Measurements from ENCODE around the gene BCR. TPM values are rescaled to one million over a fixed set of nuclear protein-coding genes. Genes with fewer than 3 reads are reported as not detected.
A peak's percentile ranks its signal among the peaks of the same experiment; 100 is the strongest.

BCR gene
- total RNA-seq, 1 experiment from 2014 or later: 28.1 TPM

DNA sequence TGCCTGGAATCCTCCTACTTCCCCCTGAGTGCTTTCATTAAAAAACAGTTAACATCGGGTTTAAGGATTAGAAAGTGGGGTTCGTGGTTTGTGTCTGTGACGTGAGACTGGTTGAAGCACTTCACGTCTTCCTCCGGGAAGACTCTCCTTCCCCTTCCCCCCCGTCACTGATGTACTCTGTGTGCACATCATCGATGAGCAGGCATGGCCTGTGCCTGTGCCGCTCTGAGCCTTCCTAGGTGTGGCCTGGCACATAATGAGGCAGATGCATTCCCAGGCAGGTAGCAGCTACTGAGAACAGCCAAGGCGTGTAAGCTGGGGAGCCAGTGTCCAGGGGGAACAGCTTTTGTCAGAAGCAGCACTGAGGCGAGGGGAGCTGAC is 93.8 kb downstream of the BCR start:
- DNase-seq (ENCODE audit: low spot score): no peak

DNA sequence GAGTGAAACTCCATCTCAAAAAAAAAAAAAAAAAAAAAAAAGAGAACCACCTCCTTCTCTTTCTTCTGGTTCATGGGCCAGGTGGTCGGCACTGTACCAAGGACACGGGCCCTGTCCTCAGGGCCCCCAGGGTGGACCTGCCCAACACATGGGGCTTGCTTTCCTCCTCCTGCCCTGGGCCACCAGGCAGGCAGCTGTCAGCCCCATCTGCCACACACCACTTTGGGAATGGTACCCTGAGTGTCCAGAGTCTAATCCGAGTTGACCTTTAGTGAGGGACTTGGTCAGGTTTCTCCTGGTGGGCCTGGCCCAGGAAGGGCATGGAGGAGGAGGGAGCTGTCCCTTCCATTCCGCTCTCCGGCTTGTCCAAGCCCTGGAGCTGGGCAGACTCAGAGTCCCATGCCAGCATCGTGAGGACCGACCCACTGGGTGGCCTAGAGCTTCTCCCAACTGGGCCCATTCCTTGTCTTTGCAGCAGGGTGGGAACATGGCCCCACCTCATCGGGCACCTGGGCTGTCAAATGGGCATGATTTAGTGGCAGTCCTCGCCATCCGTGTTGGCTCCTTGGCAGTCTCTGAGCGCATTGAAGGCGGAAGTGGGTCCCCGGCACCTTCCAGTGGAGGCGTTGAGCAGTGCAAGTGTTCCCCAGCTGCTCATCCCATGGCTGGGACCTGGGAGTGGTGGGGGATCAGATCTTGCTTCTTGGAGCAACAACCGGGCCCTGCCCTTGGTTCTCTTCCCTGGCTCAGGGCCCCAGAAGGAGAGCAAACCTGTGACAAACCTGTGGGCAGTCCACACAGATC is 94.8 kb downstream of the BCR start:
- no peak for DNase-seq (ENCODE audit: low spot score)

DNA sequence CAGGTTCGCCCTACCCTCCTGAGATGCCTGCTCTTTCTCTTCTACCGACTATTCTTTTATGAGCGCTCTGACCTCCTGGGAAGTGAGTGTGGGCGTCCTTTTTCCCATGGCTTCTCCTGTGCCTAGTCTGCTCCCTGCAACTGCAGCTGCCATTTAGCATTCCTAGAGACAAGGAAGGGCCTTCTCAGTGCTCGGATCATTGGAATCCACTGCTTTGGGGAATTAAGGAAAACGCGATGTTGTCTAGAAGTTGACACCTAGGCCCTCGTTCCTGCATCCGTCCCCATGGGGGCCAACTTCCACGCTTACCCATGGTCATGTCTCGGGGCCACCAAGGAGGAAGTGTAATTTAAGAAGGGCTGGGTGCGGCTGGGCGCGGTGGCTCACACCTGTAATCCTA is 95.4 kb downstream of the BCR start:
- no peak for DNase-seq (ENCODE audit: low spot score)

DNA sequence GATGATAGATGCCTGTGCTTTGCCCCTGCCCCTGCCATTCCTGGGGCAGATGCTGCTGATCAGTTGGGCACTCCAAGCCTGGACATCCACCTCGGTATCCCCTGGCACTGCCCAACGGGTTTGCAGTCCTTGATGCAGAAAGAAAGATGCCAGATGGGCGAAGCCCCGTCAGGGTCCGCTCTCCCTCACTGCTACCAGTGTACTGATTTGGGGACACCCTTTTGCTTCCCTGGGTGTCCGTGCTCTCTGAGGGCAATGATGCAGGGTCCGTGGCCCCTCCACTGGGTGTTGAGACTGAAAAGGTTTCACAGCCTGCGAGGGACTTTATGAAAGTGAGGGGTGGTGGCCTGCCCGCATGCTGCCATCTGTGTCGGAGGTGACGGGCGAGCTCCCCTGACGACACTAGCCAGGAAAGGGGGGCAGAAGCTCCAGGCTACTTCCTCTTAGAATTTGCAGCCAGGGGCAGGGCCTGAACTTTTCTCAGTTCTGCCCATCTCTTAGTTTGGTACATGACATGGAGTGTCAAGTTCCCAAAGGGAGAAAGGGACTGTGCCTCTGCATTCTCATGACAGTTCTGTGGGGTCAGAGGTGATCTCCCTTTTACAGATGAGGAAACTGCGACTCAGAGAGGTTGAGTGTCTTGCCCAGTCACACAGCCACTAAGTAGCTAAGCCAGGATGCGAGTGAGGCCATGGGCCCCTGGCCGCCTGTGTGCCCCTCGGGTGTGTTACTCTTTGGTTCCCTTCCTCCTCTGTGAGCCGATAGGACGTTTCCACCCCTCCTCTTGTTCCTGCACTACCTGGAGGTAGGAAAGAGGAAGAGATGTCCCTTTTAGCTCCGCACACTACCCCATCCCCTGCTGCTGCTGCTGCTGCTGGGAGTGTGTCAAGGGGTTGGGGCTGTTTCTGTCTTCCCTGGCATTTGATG is 96.6 kb downstream of the BCR start:
- DNase-seq (ENCODE audit: low spot score): no peak

DNA sequence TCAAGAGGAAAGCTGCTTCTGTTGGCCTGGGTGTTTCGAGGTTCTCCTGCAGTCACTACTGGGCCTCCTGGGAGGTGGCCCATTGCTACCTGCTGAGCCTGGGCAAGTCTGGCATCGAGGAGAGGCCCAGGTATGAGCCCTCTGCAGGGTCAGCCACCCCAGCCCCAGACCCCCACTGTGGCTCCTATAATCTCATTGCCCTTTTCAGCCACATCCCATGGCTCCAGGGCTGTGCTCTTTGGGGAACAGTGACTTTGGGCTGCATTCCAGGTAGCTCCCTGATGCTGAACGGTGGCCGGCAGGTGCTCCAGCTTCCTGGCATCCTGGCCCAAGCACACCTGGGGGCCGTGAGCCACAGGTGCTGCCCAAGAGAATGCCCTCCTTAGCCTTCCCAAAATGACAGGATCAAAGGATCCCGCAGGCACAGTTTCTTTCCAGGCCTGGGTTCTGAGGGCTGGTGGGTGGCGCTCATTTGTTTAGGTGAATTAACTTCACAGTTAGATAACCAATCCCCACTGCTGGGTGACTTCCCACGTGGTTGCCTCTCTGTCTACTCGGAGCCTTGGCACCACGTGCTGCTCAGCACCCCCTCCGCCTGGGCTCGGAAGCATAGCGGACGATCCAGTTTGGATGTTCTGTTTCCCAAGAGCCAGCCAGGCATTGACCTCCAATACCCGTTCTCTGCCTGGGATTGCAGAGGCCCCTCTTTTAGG is 97.4 kb downstream of the BCR start:
- DNase-seq (ENCODE audit: low spot score): no peak

DNA sequence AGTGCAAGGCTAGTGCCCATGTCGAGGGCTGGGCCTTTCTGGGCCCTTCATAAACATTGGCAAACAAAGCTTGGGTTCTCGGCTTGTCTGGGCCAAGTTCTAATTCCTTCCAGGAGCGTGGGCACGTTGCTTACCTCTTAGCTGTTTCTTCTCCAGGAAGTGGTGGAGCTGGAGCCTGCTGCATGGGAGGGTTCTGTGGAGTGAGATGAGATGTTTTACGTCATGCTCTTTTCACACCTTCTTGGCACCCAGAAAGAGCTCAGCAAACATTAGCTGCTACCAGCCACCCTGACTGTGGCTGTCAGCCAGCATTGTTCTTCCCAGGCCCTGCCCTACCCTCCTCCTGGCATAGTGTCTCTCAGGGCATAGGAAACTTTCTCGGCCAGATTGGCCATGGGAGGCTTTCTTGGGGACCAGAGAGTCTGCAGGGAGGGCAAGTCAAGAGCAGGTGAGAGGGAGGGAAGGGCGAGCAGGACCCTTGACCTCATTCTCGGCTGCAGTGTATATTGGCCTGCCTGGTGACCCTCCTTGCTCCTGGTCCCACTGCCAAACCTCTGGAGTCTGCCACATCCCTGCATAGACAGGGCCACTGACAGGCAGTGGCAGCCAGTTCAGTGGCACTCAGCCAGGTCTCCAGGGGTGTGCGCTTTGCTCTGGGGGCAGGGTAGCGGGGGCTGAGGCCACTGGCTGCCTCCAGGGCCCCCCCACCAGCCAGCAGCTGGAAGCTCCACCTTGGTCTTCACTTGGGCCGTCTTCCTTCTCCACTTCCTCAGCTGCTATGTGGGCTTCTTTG is 98.8 kb downstream of the BCR start:
- no peak for DNase-seq (ENCODE audit: low spot score)

DNA sequence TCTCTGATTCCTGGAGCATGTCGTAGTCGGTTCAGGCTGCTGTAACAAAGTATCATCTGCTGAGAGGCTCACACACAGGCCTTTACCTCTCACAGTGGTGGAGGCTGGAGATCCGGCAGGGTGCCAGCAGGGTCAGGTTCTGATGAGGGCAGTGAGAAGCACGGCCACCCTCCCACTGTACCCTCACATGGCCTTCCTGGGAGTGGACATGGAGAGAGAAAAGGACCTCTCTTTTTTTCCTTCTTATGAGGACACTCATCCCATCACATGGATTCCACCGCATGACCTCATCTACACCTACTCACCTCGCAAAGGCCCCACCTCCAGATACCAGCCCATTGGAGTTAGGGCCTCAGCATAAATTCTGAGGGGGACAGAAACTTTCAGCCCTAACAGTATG is 99.5 kb downstream of the BCR start:
- DNase-seq (ENCODE audit: low spot score): no peak

DNA sequence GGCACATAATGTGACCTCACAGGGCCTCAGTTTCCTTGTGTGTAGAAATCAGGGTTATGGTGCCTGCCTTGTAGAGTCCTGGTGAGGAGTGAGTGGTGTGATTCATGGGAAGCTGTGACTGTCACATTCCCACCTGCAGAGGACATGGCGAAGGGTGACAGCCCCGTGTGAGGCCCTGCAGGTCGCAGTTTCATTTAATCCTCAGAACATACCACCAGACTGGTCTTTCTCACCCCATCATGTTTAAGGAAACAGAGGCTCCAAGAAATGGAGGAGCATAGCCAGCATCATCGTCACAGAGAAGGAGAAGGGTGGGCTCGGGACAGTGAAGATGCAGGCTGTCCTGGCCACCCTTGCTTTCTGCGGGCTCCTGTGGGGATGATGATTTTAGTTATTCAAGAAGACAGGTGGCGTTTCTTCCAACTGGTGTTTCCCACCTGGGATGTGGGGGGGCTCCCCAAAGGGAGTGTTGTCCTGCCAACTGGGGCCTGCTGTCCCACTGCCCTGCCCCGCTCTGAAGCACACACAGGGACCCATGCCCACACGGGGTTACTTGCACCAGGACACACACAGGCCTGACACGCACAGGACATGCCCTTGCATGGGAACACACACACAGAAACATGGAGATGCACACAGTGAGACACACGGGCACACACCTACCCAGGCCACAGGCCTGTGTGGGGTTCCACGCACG is 100.2 kb downstream of the BCR start:
- DNase-seq (ENCODE audit: low spot score): no peak

DNA sequence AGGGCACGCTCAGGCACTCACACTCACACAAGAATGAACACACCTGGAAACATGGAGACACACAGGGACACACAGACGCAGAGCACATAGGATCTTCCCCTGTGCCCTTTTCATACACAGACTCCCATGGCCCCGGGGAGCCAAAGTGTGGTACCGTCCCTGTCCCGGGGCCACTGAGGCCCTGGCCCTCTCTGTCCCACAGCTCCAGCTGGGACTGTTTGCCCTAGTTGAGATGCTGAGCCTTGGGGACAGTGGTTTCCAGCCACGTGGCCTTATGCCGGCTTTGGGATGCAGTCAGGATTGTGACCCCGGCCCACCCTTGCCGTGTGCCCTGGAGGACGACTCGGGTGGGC is 100.7 kb downstream of the BCR start:
- no peak for DNase-seq (ENCODE audit: low spot score)

DNA sequence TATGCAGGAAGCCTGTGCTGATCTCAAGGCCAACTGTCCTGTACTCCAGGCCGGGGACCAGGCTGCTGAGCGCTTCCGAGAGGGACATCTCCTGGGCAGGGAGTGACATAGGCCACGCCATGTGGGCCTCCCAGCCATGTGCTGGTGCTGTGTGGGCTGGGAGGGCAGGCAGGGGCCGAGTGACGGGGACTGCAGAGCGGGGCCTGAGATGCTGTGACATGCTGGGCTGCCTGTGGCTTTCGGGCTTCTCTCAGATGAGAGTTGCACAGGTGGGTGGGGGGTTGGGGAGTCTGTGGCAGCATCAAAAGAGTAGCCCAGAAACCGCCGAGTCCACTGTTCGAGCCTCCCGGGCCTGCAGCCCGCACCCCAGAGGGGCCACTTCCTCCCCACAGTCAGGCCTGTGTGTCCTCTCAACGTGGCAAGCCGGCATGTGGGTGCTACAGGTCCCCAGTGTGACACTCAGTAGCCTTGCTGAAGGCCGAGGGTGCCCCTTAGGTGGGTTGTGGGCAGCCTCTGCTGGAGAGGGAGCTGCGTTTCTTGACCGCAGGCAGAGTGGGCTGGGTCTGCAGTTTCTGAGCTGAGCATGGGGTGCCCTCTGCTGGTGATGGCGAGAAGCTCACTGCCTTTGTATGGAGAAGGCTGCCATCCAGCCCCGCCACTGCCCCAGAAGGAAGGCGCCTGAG is 101.2 kb downstream of the BCR start:
- peak; percentile 73 for DNase-seq (ENCODE audit: low spot score)

DNA sequence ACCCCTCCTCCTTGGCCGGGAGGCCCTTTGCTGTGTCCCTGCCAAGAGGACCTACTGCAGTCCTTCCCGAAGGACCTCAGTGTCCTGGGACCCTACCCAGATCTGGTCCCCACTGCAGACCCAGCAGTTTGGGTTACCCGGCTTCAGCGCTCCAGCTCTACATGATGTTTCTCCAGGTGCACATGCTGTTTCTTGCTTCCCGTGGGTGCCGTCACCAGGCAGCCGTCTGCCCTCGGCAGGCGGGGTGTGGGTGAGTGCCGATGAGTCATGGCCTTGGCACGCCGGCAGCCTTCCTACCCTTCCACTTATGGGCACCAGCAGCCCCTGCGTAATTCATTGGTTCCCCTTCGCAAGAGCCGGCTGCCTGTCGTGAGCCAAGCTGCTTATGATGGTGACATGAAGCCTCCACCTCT is 101.8 kb downstream of the BCR start:
- peak; percentile 91 for DNase-seq (ENCODE audit: low spot score)

DNA sequence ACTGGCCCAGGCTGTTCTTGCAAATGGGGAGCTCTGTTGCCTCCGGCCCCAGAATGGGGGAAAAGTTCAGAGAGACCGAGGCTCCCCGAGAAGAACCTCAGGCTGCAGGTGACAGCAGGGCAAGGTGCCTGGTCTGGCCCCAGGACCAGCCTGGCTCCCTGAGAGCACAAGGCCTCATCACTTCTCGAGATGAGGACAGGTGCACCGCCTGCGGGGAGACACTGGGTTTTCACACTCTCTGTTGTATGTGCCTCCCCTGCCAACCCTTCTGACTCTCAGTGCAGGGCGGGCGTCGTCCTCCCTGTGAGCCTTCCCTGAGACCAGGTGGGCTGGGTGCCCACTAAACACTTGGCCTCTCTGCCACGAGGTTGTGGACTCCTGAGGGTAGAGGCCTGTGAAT is 102.2 kb downstream of the BCR start:
- no peak for DNase-seq (ENCODE audit: low spot score)

DNA sequence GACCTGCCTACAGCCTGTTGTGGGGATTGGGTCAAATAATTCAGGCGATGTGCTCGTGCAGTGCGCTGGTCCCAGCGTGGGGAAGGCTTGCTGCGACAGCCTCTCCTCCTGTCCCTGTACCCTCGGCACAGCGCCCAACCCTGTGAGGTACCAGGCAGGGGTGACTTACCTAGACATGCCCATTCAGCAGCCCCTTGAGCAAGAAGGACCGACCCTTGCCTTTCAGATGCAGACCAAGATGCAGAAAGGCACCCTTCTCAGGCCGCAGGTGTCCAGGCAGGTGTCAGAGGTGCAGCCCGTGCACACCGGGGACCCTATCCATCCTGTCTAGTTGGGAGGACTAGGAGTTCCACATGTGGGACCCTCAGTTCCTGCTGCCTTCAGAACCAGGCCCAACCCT is 102.7 kb downstream of the BCR start:
- no peak for DNase-seq (ENCODE audit: low spot score)

DNA sequence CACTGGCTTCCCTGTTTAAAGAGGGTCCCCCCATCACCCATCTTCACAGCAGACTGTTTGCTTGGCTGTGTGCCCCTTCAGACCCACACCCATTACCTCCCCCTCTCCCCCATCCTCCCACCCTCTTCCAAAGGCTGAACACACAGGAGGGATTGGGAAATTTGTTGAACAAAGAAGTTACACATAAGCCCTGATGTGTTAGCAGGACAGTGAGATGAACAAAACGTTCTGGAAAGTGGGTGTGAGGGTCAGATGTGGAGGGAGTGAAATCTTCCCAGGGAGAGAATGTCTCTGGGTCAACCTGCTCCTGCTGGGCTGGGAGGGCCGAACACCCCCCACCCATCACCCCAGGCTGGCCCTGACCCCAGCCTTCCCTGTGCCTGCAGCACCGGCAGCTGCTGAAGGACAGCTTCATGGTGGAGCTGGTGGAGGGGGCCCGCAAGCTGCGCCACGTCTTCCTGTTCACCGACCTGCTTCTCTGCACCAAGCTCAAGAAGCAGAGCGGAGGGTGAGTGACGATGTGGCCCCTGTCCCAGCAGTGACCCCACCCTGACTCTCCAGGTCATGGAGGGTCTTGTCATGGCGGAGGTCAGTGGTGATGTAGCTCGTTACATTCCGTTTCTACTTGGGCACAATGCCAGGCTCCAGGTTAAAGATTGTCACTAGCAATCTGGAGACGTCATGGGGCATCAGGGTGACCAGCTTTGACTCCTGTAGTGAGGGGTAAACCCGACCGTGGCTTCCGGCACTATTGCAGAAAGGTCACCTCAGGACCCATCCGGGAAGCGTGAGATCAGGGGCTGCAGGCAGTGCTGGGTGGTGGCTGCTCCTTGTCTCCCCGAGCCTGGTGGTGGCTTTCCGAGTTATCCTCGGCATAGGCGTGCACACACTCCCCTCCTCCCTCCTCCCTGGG is 103.5 kb downstream of the BCR start:
- no peak for DNase-seq (ENCODE audit: low spot score)

DNA sequence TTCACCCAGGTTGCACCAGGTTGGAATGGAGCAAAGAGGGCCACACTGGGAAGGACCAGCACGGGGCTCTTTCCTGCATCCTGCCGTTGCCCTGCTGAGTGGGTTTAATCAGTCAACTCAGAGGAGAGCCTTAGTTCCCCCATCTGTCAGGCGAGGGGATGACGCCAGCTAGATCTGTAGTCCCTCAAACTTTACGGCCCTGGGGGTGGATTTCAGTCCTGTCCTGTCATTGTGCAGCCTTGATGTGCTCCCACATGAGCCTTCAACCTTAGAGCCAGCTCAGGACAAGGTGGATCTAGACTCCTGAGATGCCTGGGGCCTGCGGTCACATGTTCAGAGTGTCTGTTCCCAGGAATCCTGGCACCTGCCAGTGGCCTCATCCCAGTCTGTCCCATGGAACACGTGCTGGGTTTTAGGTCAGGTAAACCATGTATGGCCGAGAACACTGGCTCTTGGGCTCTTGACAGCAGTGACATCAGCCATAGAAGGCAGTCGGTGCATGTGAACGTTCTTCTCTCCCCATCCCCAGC is 104.3 kb downstream of the BCR start:
- no peak for DNase-seq (ENCODE audit: low spot score)

DNA sequence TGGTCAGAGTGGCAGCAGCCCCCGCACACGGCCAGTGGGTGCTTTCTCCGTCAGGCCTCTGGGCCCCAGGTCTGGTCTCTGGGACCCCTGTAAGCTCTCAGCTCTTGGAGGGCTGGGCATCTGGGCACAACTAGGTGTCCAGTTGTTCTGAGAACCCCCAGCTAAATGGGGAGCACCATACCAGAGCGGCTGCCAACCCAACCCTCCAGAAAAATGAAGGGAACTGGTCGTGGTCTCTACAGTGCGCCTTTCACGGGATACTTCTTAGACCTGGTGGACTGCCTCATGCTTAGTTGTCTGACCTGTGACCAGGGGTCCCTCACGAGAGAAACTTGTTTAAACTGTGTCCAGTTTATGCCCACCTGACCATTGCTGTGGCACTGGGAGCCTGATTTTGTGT is 104.9 kb downstream of the BCR start:
- no peak for DNase-seq (ENCODE audit: low spot score)

DNA sequence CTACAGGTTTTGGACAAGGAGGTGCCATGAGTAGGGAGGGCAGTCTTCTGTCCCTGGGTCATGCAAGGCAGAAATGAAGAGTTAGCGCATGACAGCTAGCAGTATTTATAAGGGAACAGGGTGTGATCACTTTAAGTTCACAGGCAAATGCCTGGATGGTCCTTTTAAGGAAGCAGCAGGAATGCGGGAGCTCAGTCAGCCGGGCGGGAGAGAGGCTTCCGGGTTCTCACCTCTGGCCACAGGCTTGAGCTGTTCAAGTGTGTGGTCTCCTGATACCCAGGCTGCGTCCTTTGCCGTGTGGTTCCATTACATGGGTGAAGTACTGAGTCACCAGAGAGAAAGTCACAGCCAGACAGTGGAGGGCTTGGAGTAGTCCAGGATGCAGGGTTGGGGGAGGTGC is 105.4 kb downstream of the BCR start:
- DNase-seq (ENCODE audit: low spot score): no peak

DNA sequence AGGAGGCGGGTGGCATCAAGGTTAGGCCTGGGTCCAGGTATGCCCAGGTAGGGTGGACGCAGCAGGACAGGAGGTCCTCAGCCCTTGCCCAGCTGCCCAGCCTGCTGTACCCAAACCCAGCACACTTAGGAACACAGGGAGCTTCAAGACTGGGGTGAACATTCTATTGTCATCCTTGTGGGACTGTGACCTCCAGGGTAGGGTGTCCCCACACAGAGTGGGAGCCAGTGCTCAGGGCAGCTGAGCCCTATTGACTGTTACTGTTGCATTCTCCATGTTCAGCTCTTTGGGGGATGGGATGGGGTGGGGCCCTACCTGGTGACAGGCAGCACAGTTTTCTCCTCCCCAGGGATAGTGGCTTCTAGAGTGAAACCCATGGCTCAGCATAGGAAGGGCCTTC is 106.0 kb downstream of the BCR start:
- no peak for DNase-seq (ENCODE audit: low spot score)
